Renal cortex interstitium (tissue), 11 donors: ENCODE measurements around the gene PIGQ. TPM values are rescaled to one million over a fixed set of nuclear protein-coding genes. Genes with fewer than 3 reads are reported as not detected.

Experiments used
- DNase-seq, 11 donors: peaks; one replicate each; pipeline ENCODE4 v3.0.0-alpha.2; 2013; ENCODE audit warnings: low read depth in 9 of 11, low spot score in 4 of 11; ENCODE audit errors: extremely low read depth in 1 of 11
- polyA plus RNA-seq, 3 donors: library from polyadenylated mRNA; unstranded; fragments of 120-200 nt; gene quantifications; one replicate each; pipeline ENCODE4 v1.2.1, GENCODE V29; 2013; ENCODE audit not compliant: insufficient read length in 3 of 3

The PIGQ gene
- polyA plus RNA-seq, 3 donors = 49.0 to 82.6 (median 66.2) TPM

DNA sequence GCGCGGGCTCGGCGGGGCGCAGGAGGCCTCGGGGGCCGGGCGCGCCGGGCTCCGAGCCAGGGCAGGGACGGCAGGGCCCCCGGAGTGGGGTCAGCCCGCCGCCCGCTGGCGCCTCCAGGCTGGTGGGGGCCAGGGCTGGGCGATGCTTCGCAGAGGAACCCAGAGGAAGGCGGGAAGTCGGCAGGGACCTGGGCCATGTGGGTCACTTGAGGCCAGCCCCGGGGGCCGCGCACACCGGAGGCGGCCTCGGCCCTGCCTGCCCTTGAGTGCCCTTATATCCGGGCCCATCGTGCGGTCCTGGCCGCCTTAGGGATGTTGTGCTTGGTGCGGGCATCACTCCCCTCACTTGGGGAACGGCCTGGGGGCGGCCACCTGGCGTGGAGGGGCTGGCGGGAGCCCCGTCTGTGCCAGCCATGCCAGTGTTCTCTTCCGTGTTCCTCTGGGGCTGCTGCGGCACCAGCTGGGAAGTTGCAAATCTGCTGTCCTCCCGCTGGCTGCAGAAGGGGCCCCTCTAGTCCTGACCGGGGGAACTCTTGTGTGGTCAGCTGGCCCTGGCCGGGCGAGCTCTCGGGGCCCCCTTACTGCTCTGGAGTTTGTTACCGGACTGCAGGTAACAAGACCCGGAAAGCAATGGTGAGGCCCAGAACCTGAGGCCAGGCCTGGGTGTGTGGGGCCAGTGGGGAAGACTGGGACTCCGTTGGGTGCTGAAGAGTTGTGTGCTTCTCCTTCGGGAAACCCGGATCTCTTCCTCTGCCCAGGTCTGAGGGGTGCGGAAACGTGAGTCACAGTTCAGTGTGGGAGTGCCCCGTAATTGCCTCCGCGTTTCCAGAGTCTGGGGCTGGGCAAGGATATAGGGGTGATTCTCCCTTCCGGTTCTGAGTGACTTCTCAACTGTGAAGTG, 41.4 kb upstream of the PIGQ start:
- no peak for DNase-seq

DNA sequence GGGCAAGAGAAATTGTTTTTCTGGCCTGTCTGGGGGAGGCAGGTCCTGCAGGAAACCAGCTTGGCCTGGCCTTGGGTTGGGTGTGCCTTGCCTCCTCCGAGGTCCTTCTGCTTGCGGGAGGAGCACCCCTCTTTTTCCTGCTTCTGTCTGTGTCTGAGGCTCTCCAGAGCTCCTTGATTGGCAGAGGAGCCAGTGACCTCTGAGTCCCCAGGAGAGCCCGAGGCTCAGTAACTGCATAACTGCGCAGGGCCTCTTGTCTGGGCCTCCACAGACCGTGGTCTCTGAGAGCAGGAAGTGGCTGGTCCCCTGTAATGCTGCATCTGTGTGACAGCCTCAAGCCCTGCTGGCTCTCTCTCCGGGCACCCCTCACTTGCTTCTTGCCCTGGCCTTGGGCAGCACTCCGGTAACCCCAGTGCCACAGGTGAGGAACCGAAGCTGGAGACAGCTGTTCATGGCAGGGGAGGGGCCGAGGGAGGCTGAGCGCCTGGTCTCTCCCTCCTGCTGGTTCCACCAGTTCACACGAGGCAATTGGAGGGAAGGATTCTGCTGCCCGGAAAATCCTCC, 40.7 kb upstream of the PIGQ start:
- DNase-seq = no peak

GRCh38 chr16:530111-530817, 39.5 kb upstream of the PIGQ start:
- DNase-seq = no peak

DNA sequence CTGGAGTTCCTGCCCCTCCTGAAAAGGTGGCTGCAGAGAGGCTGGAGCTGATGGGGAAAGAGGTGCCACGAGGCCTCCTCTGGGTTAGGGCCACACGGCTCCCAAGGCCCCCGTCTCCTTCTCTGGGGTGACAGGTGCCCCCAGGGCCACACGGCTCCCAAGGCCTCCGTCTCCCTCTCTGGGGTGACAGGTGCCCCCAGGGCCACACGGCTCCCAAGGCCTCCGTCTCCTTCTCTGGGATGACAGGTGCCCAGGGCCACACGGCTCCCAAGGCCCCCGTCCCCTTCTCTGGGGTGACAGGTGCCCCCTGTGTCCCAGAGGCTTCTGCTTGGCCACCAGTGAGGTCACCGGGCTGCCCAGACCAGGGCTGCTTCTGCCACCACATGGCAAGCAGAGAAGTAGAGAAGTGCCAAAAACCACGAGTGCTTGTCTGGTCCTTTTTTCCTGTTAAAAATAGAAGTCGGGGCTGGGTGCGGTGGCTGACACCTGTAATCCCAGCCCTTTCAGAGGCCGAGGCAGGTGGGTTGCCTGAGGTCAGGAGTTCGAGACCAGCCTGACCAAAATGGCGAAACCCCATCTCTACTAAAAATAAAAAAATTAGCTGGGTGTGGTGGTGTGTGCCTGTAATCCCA, 38.2 kb upstream of the PIGQ start:
- DNase-seq = no peak

- DNase-seq = no peak
Measured at GRCh38 chr16:533391-534123, 36.2 kb upstream of the PIGQ start.

DNA sequence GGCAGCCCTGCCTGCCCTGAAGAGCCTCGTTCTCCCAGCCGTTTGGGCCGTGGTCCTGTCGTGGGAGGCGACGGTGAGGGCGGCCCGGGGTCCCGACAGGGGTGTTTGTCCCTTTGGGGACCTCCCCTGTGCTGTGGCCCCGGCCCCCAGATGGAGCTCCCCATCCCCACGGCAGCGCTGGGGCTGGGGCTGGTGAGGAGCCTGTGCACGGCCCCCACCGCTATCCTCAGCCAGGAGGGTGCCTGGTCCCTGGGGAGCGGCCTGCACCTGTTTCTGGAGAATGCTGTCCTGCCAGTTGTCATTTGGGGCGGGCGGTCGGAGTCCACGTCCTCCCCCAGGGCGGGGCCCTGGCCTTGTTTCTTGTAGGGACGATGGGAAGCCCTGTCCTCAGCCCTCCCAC, 35.6 kb upstream of the PIGQ start:
- DNase-seq = no peak

DNA sequence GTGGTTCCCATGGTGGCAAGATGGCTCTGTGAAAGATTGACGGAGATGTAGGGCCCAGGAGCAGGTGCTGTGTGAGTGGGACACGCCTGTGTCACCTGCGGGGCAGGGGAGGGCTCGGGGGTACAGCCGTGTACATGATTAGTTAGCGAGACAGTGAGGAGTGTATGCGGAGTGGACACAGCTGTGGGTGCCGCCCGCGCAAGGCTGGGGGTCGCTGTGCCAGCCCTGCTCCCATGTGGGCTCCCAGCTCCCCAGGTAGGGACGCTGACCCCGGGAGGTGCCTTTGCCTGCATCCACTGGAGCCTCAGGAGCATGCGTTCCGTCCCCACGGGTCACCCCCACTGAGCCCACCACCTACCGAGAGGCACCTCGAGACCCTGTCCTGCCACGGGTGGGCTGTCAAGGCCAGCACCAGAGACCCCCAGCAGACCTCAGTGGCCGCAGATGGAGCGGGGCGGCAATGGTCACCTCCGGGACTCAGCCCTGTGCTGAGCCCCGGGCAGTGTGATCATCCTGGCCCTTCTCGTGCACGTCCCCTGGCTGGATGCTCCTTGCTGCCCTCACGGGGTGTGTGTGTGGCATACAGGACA, 34.8 kb upstream of the PIGQ start:
- DNase-seq = no peak

- no peak for DNase-seq
Measured at GRCh38 chr16:535446-536405, 34.0 kb upstream of the PIGQ start.

GRCh38 chr16:536746-537145, 33.0 kb upstream of the PIGQ start:
- no peak for DNase-seq

- no peak for DNase-seq
Measured at GRCh38 chr16:537415-538335, 32.1 kb upstream of the PIGQ start.

DNA sequence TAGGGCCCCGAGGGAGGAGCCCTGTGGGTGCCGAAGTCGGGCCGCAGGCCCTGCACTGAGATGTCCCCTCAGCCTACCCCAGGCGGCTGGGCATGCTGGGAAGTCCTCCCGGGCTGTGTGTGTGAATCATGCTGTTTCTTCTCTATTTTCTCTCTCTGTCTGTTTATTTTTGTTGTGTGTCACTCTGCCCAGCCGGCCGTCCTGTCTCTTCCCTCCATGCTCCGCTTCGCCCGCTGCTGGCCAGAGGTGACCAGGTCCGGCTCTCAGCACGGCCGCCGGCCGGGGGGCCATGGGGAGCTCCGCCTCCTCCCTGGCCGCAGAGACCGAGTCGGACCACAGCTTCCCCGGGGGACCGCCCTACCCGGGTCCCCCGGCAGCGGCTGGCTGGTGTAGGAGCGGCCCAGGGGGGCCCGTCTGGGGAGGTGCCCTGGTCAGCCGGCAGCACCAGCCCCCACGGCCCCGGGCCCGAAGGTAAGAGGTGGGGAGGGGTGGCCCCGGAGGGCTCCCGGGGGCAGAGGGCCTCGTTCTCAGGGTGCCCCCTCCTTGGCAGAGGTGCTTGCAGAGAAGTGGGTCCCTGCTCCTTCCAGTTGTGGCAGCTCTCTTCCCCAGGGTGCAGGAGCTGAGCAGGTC, 29.8 kb upstream of the PIGQ start:
- DNase-seq = no peak

DNA sequence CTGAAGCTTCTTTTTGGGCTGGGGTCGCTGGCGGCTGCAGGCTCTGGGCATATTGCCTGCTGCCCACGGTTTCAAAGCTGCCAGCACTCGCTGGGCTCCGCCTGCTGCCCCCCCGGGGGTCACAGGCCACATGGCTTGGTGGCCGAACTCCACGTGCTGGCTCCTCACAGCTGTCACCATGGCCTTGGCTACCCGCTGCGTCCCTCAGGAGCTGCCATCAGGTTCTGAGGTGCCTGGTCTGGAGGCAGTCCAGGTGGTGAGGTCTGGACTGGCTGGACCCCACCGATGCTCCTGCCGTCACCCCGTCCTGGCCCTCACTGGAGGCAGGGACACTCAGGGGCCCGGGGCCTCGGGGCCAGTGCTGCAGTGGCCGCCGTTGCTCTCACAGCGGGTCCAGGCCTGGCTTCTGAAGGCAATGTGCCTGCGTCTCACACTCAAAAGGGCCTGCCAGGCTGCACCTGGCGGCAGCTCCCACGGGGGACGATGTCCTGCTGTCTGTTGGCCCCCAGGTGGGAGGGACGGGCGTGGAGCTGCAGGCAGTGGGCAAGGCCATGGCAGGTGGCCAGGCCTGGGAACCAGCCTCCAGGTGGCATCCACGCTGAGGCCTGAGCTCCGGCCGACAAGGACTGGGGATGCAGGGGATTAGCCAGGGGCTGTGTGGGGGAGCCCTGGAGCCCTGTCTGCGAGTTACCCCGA, 29.0 kb upstream of the PIGQ start:
- no peak for DNase-seq

GRCh38 chr16:543301-544164, 26.2 kb upstream of the PIGQ start:
- DNase-seq = no peak

- no peak for DNase-seq
Measured at GRCh38 chr16:544517-544916, 25.3 kb upstream of the PIGQ start.
